ENCODE results near the gene SRL. TPM values are rescaled to one million over a fixed set of nuclear protein-coding genes. Genes with fewer than 3 reads are reported as not detected.

SRL gene
- total and polyA plus RNA-seq, 2 donors (not counting 1 experiment from before 2014, with no cell fraction given): not detected

- H3K27me3 ChIP-seq (replicated peaks in 1 of 4; ENCODE audit: control extremely low read depth in 1 of 4, control insufficient read depth in 3 of 4, insufficient read depth in 4 of 4, low read length in 3 of 4): peaks cover 0 to 12% (median 4%) of the 10 kb centered on the region in 4 experiments
- 96% methylated on average over 12 of the region's 12 CpGs for WGBS (ENCODE audit: insufficient coverage)
- H3K4me3 ChIP-seq (ENCODE audit: control extremely low read depth in 1 of 5, extremely low read depth in 1 of 5, insufficient read depth in 1 of 5, low read depth in 2 of 5, low read length in 4 of 5): no peak overlapping the region
- Mint-ChIP-seq H3K9me3 (ENCODE audit: insufficient read depth) (no peaks in the 10 kb centered on the region), H3K27me3 (peaks cover 18% of the 10 kb centered on the region), H3K4me1 (no peaks in the 10 kb centered on the region), H3K27ac (no peak overlapping the region), H3K4me3 (no peak overlapping the region)
- no peaks in the 10 kb centered on the region for H4K20me1 ChIP-seq (ENCODE audit: control insufficient read depth, insufficient read depth, low read length, poor library complexity, severe bottlenecking)
- CTCF ChIA-PET: no interaction called here
- TF ChIP-seq, protein P1, sequence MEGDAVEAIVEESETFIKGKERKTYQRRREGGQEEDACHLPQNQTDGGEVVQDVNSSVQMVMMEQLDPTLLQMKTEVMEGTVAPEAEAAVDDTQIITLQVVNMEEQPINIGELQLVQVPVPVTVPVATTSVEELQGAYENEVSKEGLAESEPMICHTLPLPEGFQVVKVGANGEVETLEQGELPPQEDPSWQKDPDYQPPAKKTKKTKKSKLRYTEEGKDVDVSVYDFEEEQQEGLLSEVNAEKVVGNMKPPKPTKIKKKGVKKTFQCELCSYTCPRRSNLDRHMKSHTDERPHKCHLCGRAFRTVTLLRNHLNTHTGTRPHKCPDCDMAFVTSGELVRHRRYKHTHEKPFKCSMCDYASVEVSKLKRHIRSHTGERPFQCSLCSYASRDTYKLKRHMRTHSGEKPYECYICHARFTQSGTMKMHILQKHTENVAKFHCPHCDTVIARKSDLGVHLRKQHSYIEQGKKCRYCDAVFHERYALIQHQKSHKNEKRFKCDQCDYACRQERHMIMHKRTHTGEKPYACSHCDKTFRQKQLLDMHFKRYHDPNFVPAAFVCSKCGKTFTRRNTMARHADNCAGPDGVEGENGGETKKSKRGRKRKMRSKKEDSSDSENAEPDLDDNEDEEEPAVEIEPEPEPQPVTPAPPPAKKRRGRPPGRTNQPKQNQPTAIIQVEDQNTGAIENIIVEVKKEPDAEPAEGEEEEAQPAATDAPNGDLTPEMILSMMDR (IDR thresholded peaks at IDR 0.05): no peak
- no peak for TF ChIP-seq EZH2 (IDR thresholded peaks at IDR 0.05; ENCODE audit: borderline replicate concordance, insufficient read depth, low read depth, low read length, poor library complexity, severe bottlenecking)
- no peak overlapping the region for H3K4me2 ChIP-seq (replicated peaks; ENCODE audit: low read depth, low read length, poor library complexity, severe bottlenecking)
- DNase-seq: no peak
- no peak overlapping the region for H3K27ac ChIP-seq (ENCODE audit: low read length in 2 of 2)
- no peaks in the 10 kb centered on the region for H3K79me2 ChIP-seq (ENCODE audit: control insufficient read depth, insufficient read depth, low read length)
- POLR2A ChIA-PET: no interaction called here
- no peak overlapping the region for H2AFZ ChIP-seq (ENCODE audit: insufficient read depth, low read depth, low read length, poor library complexity, severe bottlenecking)
- ATAC-seq (ENCODE audit: low read depth): no peak
- no peaks in the 10 kb centered on the region for H3K4me1 ChIP-seq (ENCODE audit: control insufficient read depth in 2 of 2, insufficient read depth in 2 of 2, low read length in 2 of 2)
- H3K9ac ChIP-seq (ENCODE audit: low read length): no peak overlapping the region
- H3K36me3 ChIP-seq (replicated peaks in 1 of 2; ENCODE audit: control extremely low read depth in 1 of 2, control insufficient read depth in 1 of 2, extremely low read depth in 1 of 2, insufficient read depth in 2 of 2, low read length in 1 of 2): no peaks in the 10 kb centered on the region
- intact Hi-C loops (cut with micrococcal nuclease): no loop called here
- peaks cover 0 to 4% (median 0%) of the 10 kb centered on the region in 3 donors for H3K9me3 ChIP-seq (ENCODE audit: control extremely low read depth in 1 of 3, control insufficient read depth in 2 of 3, insufficient read depth in 1 of 3, low read length in 2 of 3)
These were observed 1.3 kb downstream of the SRL start for GRCh38 chr16:4240624-4241023.

DNA sequence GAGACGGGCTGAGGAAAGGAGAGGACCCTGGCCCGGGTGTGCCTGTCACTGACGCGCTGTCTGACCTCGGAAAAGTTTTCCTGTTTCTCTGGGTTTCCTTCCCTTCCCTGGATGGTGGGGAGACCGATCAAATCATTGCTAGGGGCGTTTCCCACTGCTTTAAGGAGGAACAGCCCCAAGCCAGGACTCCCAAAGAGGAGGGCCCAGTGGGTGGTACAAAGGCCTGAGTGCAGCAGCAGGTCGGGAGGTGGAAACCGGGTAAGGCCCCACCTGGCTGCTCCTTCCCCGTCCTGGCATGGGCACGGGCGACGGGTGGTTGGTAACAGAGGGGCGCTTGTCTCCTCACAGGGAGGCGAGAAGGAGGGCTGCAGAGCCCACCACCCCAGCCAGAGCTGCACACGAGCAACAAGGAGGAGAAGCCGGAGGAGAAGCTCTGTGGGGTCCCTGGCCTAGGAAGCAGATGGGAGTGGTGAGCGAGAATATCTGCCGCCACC lies 2.2 kb downstream of the SRL start:
- ChIA-PET POLR2A (no interaction called here), CTCF (no interaction called here)
- no peak overlapping the region for H3K27ac ChIP-seq (ENCODE audit: low read length in 2 of 2)
- H2AFZ ChIP-seq (ENCODE audit: insufficient read depth, low read depth, low read length, poor library complexity, severe bottlenecking): no peak overlapping the region
- peaks cover 0 to 4% (median 0%) of the 10 kb centered on the region in 3 donors for H3K9me3 ChIP-seq (ENCODE audit: control extremely low read depth in 1 of 3, control insufficient read depth in 2 of 3, insufficient read depth in 1 of 3, low read length in 2 of 3)
- no peak for TF ChIP-seq EZH2 (IDR thresholded peaks at IDR 0.05; ENCODE audit: borderline replicate concordance, insufficient read depth, low read depth, low read length, poor library complexity, severe bottlenecking)
- TF ChIP-seq, protein P1 (IDR thresholded peaks at IDR 0.05): no peak
- no peaks in the 10 kb centered on the region for H3K4me1 ChIP-seq (ENCODE audit: control insufficient read depth in 2 of 2, insufficient read depth in 2 of 2, low read length in 2 of 2)
- intact Hi-C loops (cut with micrococcal nuclease): no loop called here
- Mint-ChIP-seq H3K27me3 (peaks cover 18% of the 10 kb centered on the region), H3K4me3 (no peak overlapping the region), H3K4me1 (no peaks in the 10 kb centered on the region), H3K9me3 (ENCODE audit: insufficient read depth) (no peaks in the 10 kb centered on the region), H3K27ac (no peak overlapping the region)
- H3K4me3 ChIP-seq (ENCODE audit: control extremely low read depth in 1 of 5, extremely low read depth in 1 of 5, insufficient read depth in 1 of 5, low read depth in 2 of 5, low read length in 4 of 5): no peak overlapping the region
- H3K27me3 ChIP-seq (replicated peaks in 1 of 4; ENCODE audit: control extremely low read depth in 1 of 4, control insufficient read depth in 3 of 4, insufficient read depth in 4 of 4, low read length in 3 of 4): peaks cover 0 to 12% (median 4%) of the 10 kb centered on the region in 4 experiments
- DNase-seq (no peak), ATAC-seq (ENCODE audit: low read depth) (no peak)
- H3K36me3 ChIP-seq (replicated peaks in 1 of 2; ENCODE audit: control extremely low read depth in 1 of 2, control insufficient read depth in 1 of 2, extremely low read depth in 1 of 2, insufficient read depth in 2 of 2, low read length in 1 of 2): no peaks in the 10 kb centered on the region
- no peaks in the 10 kb centered on the region for H3K79me2 ChIP-seq (ENCODE audit: control insufficient read depth, insufficient read depth, low read length)
- H4K20me1 ChIP-seq (ENCODE audit: control insufficient read depth, insufficient read depth, low read length, poor library complexity, severe bottlenecking): no peaks in the 10 kb centered on the region
- 93% methylated on average over 17 of the region's 19 CpGs for WGBS (ENCODE audit: insufficient coverage)
- no peak overlapping the region for H3K4me2 ChIP-seq (replicated peaks; ENCODE audit: low read depth, low read length, poor library complexity, severe bottlenecking)
- no peak overlapping the region for H3K9ac ChIP-seq (ENCODE audit: low read length)
